GM12875 (cell line): ENCODE data around the gene OR11H7.
"Not testable (repeated sequence)": the region's sequence is repeated elsewhere in the genome, so short reads cannot be mapped to it uniquely, and the experiment has no call there.

Experiments
- H3K4me3 ChIP-seq: one replicate; pipeline ENCODE4 v1.5.1; 2011; ENCODE audit warnings: low read depth, low read length, control low read depth
- CTCF ChIP-seq: IDR thresholded peaks from 2 replicates; pipeline ENCODE4 v1.5.1; 2011; ENCODE audit warnings: low read depth, mild to moderate bottlenecking, control low read depth, inconsistent platforms, low read length, moderate library complexity, borderline replicate concordance; ENCODE audit not compliant: insufficient read depth

Gene OR11H7

GRCh38 chr14:20194101-20194500, 34.7 kb upstream of the OR11H7 start:
- no peak for TF ChIP-seq CTCF
- H3K4me3 ChIP-seq, result no peak overlapping the region

DNA sequence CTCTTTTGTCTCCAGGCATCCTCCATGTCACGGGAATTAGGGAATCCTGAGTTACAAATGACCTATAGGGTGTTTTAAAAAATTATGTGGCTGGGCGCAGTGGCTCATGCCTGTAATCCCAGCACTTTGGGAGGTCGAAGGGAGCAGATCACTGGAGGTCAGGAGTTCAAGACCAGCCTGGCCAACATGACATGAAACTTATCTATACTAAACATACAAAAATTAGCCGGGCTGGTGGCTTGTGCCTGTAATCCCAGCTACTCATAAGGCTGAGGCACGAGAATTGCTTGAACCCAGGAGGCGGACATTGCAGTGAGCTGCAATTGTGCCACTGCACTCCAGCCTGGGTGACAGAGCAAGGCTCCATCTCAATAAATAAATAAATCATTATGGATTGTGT, 33.6 kb upstream of the OR11H7 start:
- not testable (repeated sequence) for H3K4me3 ChIP-seq

GRCh38 chr14:20195911-20196310, 32.9 kb upstream of the OR11H7 start:
- TF ChIP-seq CTCF, result no peak
- no peak overlapping the region for H3K4me3 ChIP-seq

DNA sequence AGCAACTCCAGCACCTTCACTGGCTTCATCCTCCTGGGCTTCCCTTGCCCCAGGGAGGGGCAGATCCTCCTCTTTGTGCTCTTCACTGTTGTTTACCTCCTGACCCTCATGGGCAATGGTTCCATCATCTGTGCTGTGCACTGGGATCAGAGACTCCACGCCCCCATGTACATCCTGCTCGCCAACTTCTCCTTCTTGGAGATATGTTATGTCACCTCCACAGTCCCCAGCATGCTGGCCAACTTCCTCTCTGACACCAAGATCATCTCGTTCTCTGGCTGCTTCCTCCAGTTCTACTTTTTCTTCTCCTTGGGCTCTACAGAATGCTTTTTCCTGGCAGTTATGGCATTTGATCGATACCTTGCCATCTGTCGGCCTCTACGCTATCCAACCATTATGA, 31.3 kb upstream of the OR11H7 start:
- no peak overlapping the region for H3K4me3 ChIP-seq
- TF ChIP-seq CTCF, result no peak

- TF ChIP-seq CTCF, result no peak
- no peak overlapping the region for H3K4me3 ChIP-seq
Observed at GRCh38 chr14:20198991-20199390, 29.8 kb upstream of the OR11H7 start.

GRCh38 chr14:20204721-20205120, 24.1 kb upstream of the OR11H7 start:
- H3K4me3 ChIP-seq, result no peak overlapping the region
- TF ChIP-seq CTCF, result no peak

DNA sequence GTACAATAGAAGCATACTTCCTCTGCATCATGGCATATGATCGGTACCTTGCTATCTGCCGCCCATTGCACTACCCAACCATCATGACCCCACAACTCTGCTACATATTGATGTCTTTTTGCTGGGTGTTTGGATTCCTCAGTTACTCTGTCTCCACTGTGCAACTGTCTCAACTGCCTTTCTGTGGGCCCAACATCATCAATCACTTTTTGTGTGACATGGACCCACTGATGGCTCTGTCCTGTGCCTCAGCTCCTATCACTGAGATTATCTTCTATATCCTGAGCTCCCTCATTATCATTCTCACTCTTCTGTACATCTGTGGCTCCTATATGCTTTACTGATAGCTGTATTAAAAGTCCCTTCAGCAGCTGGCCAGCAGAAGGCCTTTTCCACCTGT, 19.2 kb upstream of the OR11H7 start:
- TF ChIP-seq CTCF, result no peak
- H3K4me3 ChIP-seq, result no peak overlapping the region

DNA sequence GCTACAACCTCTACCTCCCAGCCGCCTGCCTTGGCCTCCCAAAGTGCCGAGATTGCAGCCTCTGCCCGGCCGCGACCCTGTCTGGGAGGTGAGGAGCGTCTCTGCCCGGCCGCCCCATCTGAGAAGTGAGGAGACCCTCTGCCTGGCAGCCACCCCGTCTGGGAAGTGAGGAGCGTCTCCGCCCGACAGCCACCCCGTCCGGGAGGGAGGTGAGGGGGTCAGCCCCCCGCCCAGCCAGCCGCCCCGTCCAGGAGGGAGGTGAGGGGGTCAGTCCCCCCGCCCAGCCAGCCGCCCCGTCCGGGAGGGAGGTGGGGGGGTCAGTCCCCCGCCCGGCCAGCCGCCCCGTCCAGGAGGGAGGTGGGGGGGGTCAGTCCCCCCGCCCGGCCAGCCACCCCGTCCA, 16.4 kb upstream of the OR11H7 start:
- not testable (repeated sequence) for H3K4me3 ChIP-seq
